Spleen (tissue), 7 donors: ENCODE measurements around the gene KCNK4.

ENCODE experiments used
- POLR2A ChIP-seq, 3 donors: fragments of 450-650 bp; IDR thresholded peaks; one replicate each; pipeline ENCODE4 v1.5.1; 2017; ENCODE audit warnings: antibody characterized with exemption in 3 of 3, mild to moderate bottlenecking in 1 of 3
- POLR2AphosphoS5 ChIP-seq, 3 donors: sonication (generic); formaldehyde crosslinking; IDR thresholded peaks; one replicate each; pipeline ENCODE4 v1.5.1; 2017; ENCODE audit warnings: antibody characterized with exemption in 3 of 3
- TF ChIP-seq, protein P1 (sequence below), 11 experiments: fragments of 200-600 bp in 7 of 11; fragments of 450-650 bp in 4 of 11; sonication (generic) in 4 of 11; IDR thresholded peaks in 8 of 11; conservative IDR thresholded peaks in 3 of 11; 1 replicate in 7 of 11; 2 replicates in 4 of 11; pipeline versions ENCODE4 v1.4.0 to v1.8.0; 2016 to 2021; ENCODE audit warnings: antibody characterized with exemption in 11 of 11, inconsistent platforms in 4 of 11, mild to moderate bottlenecking in 1 of 11
- donor health status: DM: no; HTN: no; CAD: no; lungs with moderate emphysema.
- donor health status: DM: no; HTN: no; CAD: no.
- donor health status: DM: no; HTN: no; CAD: no.

DNA sequence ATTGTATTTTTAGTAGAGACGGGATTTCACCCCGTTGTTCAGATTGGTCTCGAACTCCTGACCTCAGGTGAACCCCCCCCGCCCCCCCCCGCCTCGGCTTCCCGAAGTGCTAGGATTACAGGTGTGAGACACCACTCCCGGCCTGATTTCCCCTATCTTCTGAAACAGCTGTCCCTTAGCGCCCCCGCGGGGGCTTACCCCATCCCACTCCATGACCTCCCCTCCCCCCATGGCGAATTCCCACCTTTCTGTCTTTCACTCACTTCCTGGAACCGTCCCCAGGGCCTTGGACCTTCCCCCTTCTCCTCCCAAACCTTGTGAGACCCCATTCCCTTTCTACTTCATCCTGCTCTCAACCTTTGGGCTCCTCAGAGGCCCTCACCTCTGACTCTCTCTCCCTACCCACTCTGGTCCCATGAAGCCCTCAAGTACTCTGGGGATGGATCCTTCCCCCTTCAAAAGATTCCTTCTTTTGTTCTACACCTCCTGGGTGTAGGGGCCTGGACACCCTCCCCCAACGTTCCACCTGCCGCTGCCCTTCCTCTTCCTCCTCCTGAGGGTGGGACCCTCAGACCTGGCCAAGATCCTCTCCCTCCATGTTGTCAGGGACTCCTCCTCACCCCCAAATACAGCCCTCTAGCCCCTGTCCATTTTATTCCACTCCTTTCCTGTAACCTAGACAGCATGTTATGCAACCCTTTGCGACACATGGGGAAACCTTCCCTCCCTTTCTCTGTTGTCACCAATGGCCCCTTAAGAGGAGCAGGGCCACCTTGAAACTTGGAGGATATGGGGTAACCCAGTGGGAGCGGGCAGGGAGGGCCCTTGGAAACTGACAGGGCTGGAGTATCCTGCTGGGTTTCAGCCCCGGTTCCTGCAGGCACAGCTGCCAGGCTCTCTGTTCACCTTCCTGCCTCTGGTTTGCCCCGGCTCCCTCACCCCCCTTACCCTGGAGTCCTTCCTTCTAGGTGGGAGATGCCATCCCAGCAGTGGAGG lies 28.0 kb downstream of the KCNK4 start:
- TF ChIP-seq, protein P1, sequence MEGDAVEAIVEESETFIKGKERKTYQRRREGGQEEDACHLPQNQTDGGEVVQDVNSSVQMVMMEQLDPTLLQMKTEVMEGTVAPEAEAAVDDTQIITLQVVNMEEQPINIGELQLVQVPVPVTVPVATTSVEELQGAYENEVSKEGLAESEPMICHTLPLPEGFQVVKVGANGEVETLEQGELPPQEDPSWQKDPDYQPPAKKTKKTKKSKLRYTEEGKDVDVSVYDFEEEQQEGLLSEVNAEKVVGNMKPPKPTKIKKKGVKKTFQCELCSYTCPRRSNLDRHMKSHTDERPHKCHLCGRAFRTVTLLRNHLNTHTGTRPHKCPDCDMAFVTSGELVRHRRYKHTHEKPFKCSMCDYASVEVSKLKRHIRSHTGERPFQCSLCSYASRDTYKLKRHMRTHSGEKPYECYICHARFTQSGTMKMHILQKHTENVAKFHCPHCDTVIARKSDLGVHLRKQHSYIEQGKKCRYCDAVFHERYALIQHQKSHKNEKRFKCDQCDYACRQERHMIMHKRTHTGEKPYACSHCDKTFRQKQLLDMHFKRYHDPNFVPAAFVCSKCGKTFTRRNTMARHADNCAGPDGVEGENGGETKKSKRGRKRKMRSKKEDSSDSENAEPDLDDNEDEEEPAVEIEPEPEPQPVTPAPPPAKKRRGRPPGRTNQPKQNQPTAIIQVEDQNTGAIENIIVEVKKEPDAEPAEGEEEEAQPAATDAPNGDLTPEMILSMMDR (IDR thresholded peaks at IDR 0.05 in 8 of 11, conservative IDR thresholded peaks at IDR 0.05 in 3 of 11) = no peak
- TF ChIP-seq POLR2A (IDR thresholded peaks at IDR 0.05) (no peak), POLR2AphosphoS5 (IDR thresholded peaks at IDR 0.05) (no peak)
